Lower leg skin (tissue), 3 donors: ENCODE data around the gene CLCN3.

ENCODE experiments used
- CTCF ChIP-seq, 3 donors: fragments of 450-650 bp; IDR thresholded peaks; one replicate each; pipeline ENCODE4 v1.5.1; 2016; ENCODE audit warnings: antibody characterized with exemption in 3 of 3, mild to moderate bottlenecking in 3 of 3, moderate library complexity in 2 of 3
- POLR2A ChIP-seq, 2 donors: fragments of 450-650 bp; IDR thresholded peaks; one replicate each; pipeline ENCODE4 v1.6.1; 2016 to 2017; ENCODE audit warnings: antibody characterized with exemption in 2 of 2, mild to moderate bottlenecking in 1 of 2, moderate library complexity in 1 of 2

- TF ChIP-seq CTCF (IDR thresholded peaks at IDR 0.05) (no peak), POLR2A (IDR thresholded peaks at IDR 0.05) (no peak)
Measured at GRCh38 chr4:169632896-169633295, 12.5 kb downstream of the CLCN3 start.
